Lung (tissue), 12 donors: Measurements from ENCODE around the gene GNLY. TPM values are rescaled to one million over a fixed set of nuclear protein-coding genes. Genes with fewer than 3 reads are reported as not detected.

Experiments
- ATAC-seq: fragments of 200-7000 bp; cut with Tn5 transposase; one replicate; pipeline ENCODE4 v1.9.1; 2020; ENCODE audit warnings: moderate number of reproducible peaks; ENCODE audit not compliant: insufficient read depth, low FRiP score
- DNase-seq, 3 donors: peaks; one replicate each; pipeline ENCODE4 v3.0.0-alpha.2; 2013 to 2017
- H3K27ac ChIP-seq, 2 donors: one replicate each; pipeline ENCODE4 v1.5.1; 2013; ENCODE audit warnings: mild to moderate bottlenecking in 2 of 2, moderate library complexity in 2 of 2, control low read depth in 1 of 2, inconsistent platforms in 1 of 2, low read depth in 1 of 2, low read length in 1 of 2
- H3K27me3 ChIP-seq, 3 donors: one replicate each; pipeline ENCODE4 v1.5.1; 2013; ENCODE audit warnings: low read length in 2 of 3; ENCODE audit not compliant: control insufficient read depth in 3 of 3, insufficient read depth in 3 of 3
- H3K36me3 ChIP-seq, 4 donors: one replicate each; pipeline ENCODE4 v1.5.1; 2013; ENCODE audit warnings: low read length in 4 of 4, mild to moderate bottlenecking in 1 of 4, moderate library complexity in 1 of 4; ENCODE audit not compliant: control insufficient read depth in 4 of 4, insufficient read depth in 4 of 4
- H3K4me1 ChIP-seq, 5 donors: one replicate each; pipeline ENCODE4 v1.5.1; 2013; ENCODE audit warnings: low read length in 5 of 5, mild to moderate bottlenecking in 2 of 5, moderate library complexity in 1 of 5; ENCODE audit not compliant: control insufficient read depth in 5 of 5, insufficient read depth in 5 of 5
- H3K4me3 ChIP-seq: one replicate; pipeline ENCODE4 v1.5.1; 2013; ENCODE audit warnings: mild to moderate bottlenecking, control low read depth, moderate library complexity
- H3K9ac ChIP-seq, 2 donors: one replicate each; pipeline ENCODE4 v1.5.1; 2013; ENCODE audit warnings: low read length in 2 of 2, control low read depth in 1 of 2; ENCODE audit not compliant: insufficient read depth in 1 of 2
- H3K9me3 ChIP-seq, 4 donors: one replicate each; pipeline ENCODE4 v1.5.1; 2013; ENCODE audit warnings: low read length in 3 of 4, mild to moderate bottlenecking in 1 of 4, moderate library complexity in 1 of 4; ENCODE audit not compliant: control insufficient read depth in 4 of 4, insufficient read depth in 3 of 4
- CTCF ChIP-seq: IDR thresholded peaks from 2 replicates; pipeline ENCODE4 v1.5.1; 2012; ENCODE audit warnings: mild to moderate bottlenecking; ENCODE audit errors: control extremely low read depth, extremely low read depth
- WGBS, 2 donors: extraction: QIAGEN DNeasy Blood & Tissue Kit; methylation state at CpG; one replicate each; pipeline ENCODE4 v1.1.7; 2013; 5-methylcytosine and 5-hydroxymethylcytosine counted together
- polyA plus RNA-seq, 2 donors: library from polyadenylated mRNA; stranded (reverse); fragments of 200-250 nt; gene quantifications; one replicate each; pipeline ENCODE4 v1.2.1, GENCODE V29; 2013
- total RNA-seq, 2 donors: library from RNA; depleted of rRNA in 1 of 2; stranded (reverse); fragments of >200 nt in 1 of 2; gene quantifications; one replicate each; pipeline ENCODE4 v1.2.1, GENCODE V29; 2014 to 2021
- donor health status: control.
- donor health status: control.
- donor health status: Bipolar disorder and iron deficiency.
- donor health status: healthy.
- donor health status: DM: yes; HTN: yes; CAD: no.

GNLY gene
- total and polyA plus RNA-seq, 4 donors = 9.0 to 13.6 (median 12.1) TPM; not detected in 1

DNA sequence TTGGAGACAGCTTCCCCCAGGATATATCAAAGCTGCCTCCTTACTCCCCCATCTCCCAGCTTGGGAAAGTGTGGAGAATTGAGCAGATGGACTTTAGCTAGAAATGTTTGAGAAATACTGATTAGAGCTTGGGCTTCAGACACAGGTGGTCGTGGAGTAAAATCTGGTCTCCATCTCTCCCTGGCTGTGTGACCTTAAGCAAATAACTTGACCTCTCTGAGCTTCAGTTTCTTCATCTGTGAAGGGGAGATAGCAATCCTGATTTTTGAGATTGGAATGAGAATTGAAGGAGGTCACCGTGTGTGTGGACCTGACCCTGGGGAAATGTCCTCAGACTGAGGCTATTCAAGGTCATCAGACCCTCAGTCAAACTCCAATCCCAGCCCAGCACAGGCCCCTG lies 3.6 kb downstream of the GNLY start:
- H3K27ac ChIP-seq = no peak overlapping the region
- no peaks in the 10 kb centered on the region for H3K36me3 ChIP-seq
- H3K9me3 ChIP-seq = no peaks in the 10 kb centered on the region
- WGBS, 2 donors = 44 to 72% methylated on average over 2 of the region's 2 CpGs
- no peak overlapping the region for H3K9ac ChIP-seq
- no peaks in the 10 kb centered on the region for H3K27me3 ChIP-seq
- TF ChIP-seq CTCF = no peak
- ATAC-seq (no peak), DNase-seq (no peak)
- H3K4me1 ChIP-seq = peaks cover 0 to 2% (median 0%) of the 10 kb centered on the region in 5 donors
- no peak overlapping the region for H3K4me3 ChIP-seq

GRCh38 chr2:85698184-85698879 lies 4.2 kb downstream of the GNLY start:
- Histone ChIP-seq H3K4me3 (no peak overlapping the region), H3K36me3 (no peaks in the 10 kb centered on the region), H3K9me3 (no peaks in the 10 kb centered on the region), H3K27me3 (no peaks in the 10 kb centered on the region), H3K27ac (no peak overlapping the region), H3K4me1 (peaks cover 0 to 2% (median 0%) of the 10 kb centered on the region in 5 donors), H3K9ac (no peak overlapping the region)
- no peak for ATAC-seq
- WGBS, 2 donors = 64 to 70% methylated on average over 11 of the region's 11 CpGs
- no peak for DNase-seq
- no peak for TF ChIP-seq CTCF

GRCh38 chr2:85698880-85699254 lies 4.7 kb downstream of the GNLY start:
- Histone ChIP-seq H3K4me1 (peaks cover 0 to 2% (median 0%) of the 10 kb centered on the region in 5 donors), H3K36me3 (no peaks in the 10 kb centered on the region), H3K27ac (no peak overlapping the region), H3K9me3 (no peaks in the 10 kb centered on the region), H3K4me3 (no peak overlapping the region), H3K27me3 (no peaks in the 10 kb centered on the region), H3K9ac (no peak overlapping the region)
- no peak for ATAC-seq
- TF ChIP-seq CTCF = no peak
- DNase-seq = no peak
- whole genome bisulfite sequencing, 2 donors = 69 to 71% methylated on average over 8 of the region's 8 CpGs

DNA sequence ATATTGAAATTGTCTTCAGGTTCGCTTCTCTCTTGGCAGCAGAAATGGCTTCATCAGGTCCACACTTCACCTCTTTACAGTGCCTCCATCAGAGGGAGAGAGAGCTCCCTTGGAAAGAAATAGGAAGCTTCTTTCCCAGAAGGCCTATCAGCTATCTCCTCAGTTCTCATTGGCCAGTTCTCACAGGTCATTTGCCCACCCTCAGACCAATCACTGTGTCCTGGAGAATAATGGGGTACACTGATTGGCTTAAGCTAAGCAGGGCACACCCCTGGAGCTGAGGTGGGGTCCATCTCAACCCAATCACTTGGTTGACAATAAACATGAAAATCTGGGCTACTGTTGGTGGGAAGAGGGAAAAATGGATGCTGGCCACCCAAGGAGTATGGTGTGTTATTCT lies 5.2 kb downstream of the GNLY start:
- Histone ChIP-seq H3K9ac (no peak overlapping the region), H3K27ac (no peak overlapping the region), H3K4me3 (no peak overlapping the region), H3K36me3 (no peaks in the 10 kb centered on the region), H3K9me3 (no peaks in the 10 kb centered on the region), H3K4me1 (peaks cover 0 to 3% (median 0%) of the 10 kb centered on the region in 5 donors), H3K27me3 (no peaks in the 10 kb centered on the region)
- ATAC-seq = no peak
- no peak for TF ChIP-seq CTCF
- no peak for DNase-seq
- 100% methylated on average over 1 of the region's 1 CpG for WGBS, 2 donors
